Adrenal gland (tissue), 5 donors: ENCODE data around the gene MAP3K12.

ENCODE experiments used
- POLR2A ChIP-seq, 2 donors: fragments of 450-650 bp; IDR thresholded peaks; one replicate each; pipeline ENCODE4 v1.6.1; 2017; ENCODE audit warnings: antibody characterized with exemption in 2 of 2, mild to moderate bottlenecking in 2 of 2, moderate library complexity in 1 of 2
- TF ChIP-seq, protein P1 (sequence below), 6 experiments: fragments of 450-650 bp in 4 of 6; fragments of 200-600 bp in 2 of 6; sonication (generic) in 1 of 6; IDR thresholded peaks; 1 replicate in 5 of 6; 2 replicates in 1 of 6; pipeline versions ENCODE4 v1.5.1 to v1.8.0; 2016 to 2021; ENCODE audit warnings: antibody characterized with exemption in 6 of 6, mild to moderate bottlenecking in 2 of 6, moderate library complexity in 1 of 6
- donor health status: DM: no; HTN: no; CAD: no.

DNA sequence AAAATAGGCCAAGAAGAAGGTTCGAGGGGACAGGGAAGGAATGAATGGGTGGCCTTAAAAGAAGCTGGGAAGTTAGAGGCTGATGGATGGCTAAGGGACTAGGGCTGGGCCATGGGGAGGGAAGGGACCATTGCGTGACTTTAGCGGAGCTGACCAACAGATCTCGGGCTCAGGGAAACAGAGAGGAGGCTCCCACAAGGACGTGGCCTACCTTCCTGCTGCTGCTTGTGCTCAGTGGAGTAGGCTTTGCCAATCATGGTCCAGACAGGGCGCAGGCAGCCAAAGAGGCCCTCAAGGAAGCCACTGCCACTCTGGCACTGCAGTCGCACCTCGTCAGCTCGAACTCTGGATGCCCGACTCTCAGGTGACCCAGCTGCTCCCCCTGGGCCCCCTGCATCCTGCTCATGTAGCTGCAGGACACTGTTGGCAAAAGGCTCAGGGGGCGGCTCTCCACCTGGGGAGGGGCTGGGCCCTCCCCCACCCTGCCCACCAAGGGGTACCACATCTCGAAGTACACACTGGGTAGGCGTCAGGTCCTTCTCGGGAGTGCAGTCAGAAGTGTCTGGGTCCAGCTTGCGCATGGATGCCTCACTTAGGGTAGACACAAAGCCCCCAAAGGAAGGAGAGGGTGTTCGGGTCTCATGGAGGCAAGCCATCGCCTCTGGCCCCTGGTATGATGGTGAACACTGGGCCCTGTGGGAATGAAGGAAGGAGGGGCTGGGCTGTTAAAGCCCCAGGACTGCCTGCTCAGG lies 12.3 kb downstream of the MAP3K12 start:
- TF ChIP-seq, protein P1, sequence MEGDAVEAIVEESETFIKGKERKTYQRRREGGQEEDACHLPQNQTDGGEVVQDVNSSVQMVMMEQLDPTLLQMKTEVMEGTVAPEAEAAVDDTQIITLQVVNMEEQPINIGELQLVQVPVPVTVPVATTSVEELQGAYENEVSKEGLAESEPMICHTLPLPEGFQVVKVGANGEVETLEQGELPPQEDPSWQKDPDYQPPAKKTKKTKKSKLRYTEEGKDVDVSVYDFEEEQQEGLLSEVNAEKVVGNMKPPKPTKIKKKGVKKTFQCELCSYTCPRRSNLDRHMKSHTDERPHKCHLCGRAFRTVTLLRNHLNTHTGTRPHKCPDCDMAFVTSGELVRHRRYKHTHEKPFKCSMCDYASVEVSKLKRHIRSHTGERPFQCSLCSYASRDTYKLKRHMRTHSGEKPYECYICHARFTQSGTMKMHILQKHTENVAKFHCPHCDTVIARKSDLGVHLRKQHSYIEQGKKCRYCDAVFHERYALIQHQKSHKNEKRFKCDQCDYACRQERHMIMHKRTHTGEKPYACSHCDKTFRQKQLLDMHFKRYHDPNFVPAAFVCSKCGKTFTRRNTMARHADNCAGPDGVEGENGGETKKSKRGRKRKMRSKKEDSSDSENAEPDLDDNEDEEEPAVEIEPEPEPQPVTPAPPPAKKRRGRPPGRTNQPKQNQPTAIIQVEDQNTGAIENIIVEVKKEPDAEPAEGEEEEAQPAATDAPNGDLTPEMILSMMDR (IDR thresholded peaks at IDR 0.05): no peak
- no peak for TF ChIP-seq POLR2A (IDR thresholded peaks at IDR 0.05)
